ENCODE data around the gene GJB3. TPM values are rescaled to one million over a fixed set of nuclear protein-coding genes. Genes with fewer than 3 reads are reported as not detected.
A peak's percentile ranks its signal among the peaks of the same experiment; 100 is the strongest.
"Not testable (repeated sequence)": the region's sequence is repeated elsewhere in the genome, so short reads cannot be mapped to it uniquely, and the experiment has no call there.

GJB3 gene
- total RNA-seq, 1 donor from 2014 or later: 8.5 TPM

DNA sequence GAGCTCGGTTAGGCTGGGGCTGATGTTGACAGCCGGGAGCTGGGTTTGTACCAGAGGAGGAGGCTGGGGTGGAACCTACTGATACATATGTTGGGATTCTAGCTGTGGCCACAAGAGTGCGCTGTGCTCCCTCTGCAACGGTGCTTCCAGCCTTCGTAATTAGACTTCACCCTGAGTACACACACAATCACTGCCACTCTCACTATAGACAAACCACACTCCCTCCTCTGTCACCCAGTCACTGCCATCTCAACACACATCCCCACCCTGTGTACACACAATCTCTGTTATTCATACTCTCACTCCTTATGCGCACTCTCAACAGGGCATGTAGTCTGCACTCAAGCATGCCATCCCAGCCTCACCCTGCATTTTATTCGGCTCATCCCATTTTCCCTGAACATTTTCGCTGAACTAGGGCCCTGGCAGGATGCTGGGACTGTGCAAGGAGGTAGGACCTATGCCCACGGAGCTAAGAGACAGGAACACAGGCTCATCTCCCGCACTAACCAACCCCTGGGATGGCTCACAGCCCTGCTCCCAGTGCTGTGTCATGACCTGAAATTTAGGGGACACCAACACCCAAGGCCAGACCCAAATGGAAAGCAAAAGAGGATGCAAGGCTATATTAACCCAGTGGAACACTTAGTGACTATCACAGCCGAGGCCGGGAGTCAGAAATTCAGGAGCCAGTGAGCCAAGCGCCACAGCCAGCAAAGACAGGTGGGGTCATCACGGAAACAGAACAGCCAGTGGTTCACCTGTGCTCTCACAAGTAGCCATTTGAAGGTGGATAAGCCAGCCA lies 5.7 kb downstream of the GJB3 start:
- peak; percentile 59 for DNase-seq (ENCODE audit: low read depth)

DNA sequence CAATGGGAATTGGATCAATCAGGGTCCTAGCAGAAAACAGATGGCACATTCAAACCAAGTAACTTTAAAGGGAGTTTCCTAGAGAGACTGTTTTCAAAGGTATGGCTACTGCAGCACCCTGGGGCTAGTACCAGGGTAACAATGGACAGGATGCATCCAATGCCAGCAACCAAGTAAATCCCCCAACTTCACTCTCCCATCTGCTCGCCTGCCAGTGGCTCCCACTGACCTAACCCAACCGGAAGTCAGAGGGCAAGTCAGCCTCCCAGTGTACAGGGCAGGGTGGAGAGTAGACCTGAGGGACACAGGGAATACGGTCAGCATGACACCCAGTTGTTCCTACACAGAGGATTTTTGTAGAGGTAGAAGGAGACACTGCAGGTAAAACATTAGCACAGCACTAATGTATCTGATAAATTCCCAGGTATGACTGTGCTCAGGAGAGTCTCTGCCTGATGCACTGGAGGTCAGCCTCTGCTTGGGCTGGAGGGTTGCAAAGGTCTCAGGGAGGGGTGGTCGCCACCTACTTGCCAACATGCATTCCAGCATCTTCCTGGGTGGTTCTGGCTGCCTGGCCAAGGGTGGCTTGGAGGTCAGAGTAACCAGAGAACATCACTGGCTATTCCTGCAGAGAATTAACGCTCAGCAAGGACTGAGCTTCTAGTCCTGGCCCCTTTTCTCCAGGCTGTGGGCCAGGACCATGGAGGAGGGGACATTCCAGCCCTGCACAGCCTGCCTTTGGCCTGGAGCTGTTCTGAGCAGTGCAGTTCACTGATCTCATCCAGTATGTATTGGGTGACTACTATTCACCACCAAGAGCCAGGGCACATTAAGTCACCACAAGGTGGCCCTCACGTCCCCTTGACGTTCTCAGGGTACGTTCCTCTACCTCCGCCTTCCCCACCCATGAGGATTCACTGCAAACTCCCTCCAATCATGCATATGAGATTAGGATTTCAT lies 6.7 kb downstream of the GJB3 start:
- DNase-seq (ENCODE audit: low read depth): no peak

DNA sequence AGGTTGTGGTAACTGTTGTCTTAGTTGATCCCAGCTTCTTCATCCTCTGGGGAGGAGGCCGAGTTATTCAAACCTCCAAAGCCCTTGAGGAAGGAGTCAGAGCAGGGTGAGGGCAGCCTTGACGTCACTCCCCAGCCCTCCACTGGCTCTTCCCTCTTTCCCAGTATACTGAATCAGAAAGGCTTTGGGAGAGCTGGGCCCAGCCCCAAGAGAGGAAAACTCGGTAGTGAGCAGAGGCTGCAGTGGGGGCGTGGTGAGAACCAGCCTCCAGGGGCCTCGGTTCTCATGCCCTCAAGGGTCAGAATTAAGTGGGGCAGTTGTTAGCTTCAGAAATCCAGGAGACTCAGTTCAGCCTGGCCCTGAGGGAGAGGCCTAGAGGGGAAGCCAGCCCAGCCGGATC lies 10.0 kb downstream of the GJB3 start:
- no peak for DNase-seq (ENCODE audit: low read depth)

DNA sequence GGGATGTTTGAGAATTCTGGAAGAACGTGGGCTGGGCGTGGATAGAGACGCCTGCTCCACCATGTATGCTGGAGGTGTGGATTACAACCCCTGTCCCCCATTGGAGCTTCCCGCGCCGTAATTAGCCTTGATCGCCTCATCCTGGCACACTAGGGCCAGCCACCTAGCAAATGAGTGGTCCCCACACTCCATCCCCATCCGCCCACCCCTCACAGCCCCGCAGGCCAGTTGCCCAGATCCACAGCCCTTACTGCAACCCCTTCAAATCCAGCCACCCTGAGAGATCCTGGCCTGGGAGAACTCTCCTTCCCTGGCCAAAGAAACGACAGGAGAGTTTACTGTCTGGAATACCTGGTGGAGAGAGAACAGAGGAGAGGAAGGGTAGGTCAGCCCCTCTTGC lies 11.4 kb downstream of the GJB3 start:
- no peak for DNase-seq (ENCODE audit: low read depth)

DNA sequence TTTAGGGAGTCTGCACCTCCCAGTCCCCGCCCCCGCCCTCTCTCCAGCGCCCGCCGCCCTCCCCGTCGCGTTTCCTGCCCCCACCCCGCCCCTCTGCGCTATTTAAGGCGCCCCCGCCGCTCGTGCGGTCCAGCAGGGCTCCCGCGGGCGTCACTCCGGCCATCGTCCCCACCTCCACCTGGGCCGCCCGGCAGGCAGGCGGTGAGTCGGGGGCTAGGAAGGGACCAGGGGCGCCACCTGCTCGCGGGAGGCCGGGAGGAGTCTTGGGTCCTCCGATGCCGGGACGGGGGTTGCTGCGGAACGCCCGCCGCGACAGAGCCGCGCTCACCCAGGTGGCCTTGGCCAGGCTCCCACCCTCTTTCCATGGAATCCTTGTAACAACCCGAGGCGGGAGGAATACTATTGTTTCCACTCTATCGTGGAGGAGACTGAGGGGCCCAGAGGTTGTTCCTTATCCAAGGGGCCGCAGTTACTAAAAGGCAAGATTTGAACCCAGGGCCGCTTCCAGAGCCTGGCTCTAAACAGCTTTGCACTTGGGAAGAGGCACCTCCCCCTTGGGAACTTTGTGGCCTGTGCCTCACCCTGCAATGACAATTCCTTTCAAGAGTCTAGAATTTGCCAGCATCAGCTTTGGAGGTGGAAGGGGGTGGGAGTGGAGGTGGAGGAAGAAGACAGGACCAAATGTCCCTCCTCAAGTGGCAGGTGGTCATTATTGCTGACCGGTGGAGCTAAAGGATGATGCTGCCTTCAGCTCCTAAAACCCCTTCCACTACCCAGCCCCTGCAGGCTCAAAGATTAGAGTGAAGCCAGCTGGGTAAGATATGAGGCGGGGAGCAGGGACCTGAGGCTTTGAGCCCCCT lies 12.1 kb downstream of the GJB3 start, which contains the start of gene GJA4:
TSS of gene GJA4 (plus strand) at position 132 of the 860 bp plus-strand sequence. CDS start 1,215 bp downstream, outside the sequence.
- DNase-seq (ENCODE audit: low read depth): no peak

DNA sequence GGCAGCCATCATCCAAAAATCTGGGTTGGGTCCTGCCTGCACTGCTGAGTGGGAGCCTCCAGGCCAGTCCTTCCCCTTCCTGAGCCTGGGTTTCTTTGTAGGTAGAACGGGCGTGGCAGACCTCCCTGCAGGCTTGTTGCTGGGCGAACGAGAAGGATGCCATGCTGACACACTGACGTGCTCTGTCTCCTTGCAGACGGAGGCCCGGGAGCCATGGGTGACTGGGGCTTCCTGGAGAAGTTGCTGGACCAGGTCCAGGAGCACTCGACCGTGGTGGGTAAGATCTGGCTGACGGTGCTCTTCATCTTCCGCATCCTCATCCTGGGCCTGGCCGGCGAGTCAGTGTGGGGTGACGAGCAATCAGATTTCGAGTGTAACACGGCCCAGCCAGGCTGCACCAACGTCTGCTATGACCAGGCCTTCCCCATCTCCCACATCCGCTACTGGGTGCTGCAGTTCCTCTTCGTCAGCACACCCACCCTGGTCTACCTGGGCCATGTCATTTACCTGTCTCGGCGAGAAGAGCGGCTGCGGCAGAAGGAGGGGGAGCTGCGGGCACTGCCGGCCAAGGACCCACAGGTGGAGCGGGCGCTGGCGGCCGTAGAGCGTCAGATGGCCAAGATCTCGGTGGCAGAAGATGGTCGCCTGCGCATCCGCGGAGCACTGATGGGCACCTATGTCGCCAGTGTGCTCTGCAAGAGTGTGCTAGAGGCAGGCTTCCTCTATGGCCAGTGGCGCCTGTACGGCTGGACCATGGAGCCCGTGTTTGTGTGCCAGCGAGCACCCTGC lies 13.2 kb downstream of the GJB3 start:
- DNase-seq (ENCODE audit: low read depth): peak; percentile 31

DNA sequence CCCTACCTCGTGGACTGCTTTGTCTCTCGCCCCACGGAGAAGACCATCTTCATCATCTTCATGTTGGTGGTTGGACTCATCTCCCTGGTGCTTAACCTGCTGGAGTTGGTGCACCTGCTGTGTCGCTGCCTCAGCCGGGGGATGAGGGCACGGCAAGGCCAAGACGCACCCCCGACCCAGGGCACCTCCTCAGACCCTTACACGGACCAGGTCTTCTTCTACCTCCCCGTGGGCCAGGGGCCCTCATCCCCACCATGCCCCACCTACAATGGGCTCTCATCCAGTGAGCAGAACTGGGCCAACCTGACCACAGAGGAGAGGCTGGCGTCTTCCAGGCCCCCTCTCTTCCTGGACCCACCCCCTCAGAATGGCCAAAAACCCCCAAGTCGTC lies 13.8 kb downstream of the GJB3 start:
- no peak for DNase-seq (ENCODE audit: low read depth)

DNA sequence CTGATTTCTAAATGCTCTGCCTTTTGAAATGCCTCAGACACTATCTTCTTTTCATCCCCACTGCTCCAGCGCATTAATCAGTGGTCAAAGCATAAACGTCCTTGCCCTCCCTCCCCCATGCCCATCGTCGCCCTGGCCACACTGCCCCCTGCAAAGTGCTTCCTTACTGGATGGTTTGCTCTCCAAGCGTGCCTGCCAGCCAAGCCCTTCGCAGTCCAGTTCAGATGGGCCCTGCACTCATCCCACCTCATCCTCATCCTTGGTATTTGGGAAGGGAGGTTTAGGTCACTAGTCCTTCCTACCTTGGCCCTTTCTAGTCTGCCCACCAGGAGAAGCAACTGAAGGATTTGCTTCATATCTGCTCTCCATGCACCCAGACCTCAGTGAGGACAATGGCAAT lies 14.9 kb downstream of the GJB3 start:
- no peak for DNase-seq (ENCODE audit: low read depth)

DNA sequence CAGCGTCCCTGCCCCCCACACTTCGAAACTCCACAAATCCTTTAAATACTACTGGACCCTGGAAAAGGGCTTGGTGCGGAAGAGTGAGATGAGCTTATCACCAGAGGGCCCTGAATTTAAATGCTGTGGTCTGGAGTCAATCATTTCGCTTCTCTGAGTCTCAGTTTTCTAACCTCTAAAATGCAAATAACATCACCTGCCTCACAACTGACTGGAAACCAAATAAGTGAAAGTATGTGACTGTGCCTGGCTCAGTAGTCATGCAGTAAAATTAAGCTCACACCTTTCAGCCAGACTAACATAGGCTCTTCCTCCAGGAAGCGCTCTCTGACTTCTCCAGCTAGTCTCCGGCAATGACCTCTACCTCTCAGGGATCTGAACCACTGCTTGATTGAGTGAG lies 16.0 kb downstream of the GJB3 start:
- DNase-seq (ENCODE audit: low read depth): no peak

DNA sequence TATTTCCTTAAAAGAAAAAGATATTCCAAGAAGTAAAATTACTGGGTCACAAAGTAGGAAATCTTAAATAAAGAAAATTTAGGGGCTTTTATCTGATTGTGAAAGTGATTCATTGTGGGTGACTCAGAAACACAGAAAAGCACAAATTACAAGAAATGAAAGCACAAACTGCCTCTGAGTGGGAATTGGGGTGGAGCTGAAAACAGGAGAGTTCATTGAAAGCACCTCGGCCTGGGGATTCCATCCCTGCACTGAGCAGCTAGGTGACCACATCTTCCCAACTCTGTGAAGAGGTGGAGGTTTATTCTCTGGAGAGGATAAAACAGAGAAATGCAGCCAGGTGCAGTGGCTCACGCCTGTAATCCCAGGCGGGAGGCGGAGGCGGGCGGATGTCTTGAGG lies 19.2 kb downstream of the GJB3 start:
- DNase-seq (ENCODE audit: low read depth): peak; percentile 25

DNA sequence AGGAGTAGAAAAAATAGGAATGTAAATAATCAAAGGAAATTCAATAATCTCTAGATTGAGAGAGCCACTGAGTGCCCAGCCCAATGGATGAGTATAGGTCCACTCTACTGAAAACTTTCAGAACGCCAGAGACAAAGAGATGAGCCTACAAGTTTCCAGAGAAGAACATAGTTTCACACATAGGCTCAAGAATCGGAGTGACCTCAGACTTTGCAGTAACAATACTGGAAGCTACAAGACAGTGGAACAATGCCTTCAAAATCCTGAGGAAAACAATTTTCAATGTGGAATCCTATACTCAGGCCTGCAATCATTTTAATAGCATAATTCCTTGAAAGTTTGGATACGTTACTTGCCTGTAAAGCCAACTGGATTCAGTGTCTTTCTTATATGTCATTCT lies 22.8 kb downstream of the GJB3 start:
- DNase-seq (ENCODE audit: low read depth): no peak

DNA sequence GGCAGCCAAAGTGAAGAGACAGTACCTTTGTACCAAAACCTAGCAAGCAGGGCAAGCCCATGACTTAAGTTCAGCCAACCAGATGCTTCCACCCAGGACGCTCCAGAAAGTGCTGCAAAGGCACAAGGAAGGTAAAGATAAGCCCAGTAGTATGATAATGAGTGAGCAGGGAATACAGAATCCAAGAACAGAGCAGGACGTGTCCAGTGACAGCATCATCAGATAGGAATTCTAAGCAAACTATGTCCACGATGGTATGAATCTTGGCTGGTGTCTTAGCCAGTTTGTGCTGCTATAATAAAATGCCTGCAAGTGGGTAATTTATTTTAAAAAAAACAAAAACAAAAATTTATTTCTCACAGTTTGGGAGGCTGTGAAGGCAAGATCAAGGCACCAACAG lies 25.4 kb downstream of the GJB3 start:
- DNase-seq (ENCODE audit: low read depth): no peak

DNA sequence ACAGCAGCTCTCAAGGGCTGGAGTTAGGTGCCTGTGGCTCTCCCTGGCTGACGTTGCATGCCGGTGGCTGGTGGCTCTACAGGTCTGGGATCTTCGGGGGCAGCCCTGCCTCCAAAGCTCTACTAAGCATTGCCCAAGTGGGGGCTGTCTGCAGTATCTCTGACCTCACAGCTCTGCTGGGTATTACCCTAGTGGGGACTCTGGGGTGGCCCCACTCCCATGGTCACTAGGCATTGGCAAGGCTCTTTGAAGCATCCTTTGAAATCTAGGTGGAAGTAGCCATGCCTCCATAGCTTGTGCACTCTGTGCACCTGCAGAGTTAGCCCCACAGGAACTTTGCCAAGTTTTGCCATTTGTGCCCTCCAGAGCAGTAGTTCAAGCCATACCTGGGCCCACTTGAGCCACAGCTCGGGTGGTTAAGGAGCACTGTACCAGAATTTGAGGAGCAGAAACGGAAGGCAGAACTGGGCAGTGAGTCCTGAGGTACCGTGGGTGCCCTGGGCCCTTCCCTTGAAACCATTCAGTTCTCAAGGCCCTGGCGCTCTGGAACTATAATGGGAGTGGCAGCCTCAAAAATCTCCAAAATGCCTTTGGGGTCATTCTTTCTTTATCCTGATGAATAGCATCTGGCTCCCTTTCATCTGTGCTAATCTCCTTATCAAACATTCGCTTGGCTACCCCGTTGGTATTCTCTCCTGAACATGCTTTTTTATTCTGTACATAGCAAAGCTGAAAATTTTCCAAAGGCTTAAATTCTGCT lies 27.2 kb downstream of the GJB3 start:
- no peak for DNase-seq (ENCODE audit: low read depth)

DNA sequence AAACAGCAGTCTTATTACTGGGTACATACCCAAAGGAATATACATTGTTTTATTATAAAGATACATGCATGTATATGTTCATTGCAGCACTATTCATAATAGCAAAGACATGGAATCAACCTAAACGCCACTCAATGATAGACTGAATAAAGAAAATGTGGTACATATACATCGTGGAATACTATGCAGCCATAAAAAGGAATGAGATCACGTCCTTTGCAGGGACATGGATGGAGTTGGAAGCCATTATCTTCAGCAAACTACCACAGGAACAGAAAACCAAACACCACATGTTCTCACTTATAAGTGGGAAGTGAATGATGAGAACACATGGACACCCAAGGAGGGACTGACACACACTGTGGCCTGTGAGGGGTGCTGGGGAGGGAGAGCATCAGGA lies 29.8 kb downstream of the GJB3 start:
- DNase-seq (ENCODE audit: low read depth): not testable (repeated sequence)

DNA sequence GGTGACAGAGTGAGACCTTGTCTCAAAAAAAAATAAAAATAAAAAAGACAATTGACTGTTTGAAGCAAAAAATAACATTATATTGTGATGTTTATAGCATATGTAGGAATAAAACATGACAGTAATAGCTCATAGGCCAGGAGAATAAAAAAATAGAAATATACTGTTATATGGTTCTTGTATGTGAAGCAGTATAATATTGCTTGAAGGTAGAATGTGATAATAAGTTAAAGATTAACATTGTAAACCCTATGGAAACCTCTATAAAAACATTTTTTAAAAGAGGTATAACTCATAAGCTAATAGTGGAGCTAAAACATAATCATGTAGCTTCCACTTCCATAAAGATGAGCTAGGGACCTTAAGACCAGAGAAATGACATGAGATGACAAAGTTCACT lies 35.3 kb downstream of the GJB3 start:
- DNase-seq (ENCODE audit: low read depth): no peak

DNA sequence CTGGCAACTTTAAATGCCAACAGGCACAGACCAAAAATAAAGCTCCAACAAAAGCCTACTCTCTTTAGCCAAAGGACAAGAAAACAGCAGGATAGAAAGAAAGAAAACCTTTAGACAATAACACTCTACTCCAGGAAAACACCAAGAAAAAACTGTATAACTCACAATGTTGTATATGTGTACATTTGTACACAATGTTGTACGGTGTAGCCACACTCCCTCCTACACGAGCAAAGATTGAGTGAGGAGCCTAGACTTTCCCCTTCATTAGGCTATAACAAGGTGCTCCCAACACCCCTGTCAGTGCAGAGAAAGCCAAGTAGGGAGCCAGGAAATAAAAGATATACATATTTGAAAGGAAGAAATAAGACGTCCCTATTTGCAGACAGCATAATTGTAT lies 35.8 kb downstream of the GJB3 start:
- no peak for DNase-seq (ENCODE audit: low read depth)

DNA sequence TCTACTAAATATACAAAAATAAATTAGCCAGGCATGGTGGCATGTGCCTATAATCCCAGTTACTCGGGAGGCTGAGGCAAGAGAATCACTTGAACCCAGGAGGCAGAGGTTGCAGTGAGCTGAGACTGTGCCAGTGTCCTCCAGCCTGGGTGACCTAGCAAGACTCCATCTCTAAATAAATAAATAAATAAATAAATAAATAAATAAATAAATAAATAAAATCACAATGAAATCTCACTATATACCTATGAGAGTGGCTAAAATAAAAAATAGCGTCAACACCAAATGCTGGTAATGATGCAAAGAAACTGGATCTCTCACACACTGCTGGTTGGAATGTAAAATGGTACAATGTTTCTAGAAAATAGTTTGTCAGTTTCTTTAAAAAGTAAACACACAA lies 37.8 kb downstream of the GJB3 start:
- DNase-seq (ENCODE audit: low read depth): not testable (repeated sequence)

DNA sequence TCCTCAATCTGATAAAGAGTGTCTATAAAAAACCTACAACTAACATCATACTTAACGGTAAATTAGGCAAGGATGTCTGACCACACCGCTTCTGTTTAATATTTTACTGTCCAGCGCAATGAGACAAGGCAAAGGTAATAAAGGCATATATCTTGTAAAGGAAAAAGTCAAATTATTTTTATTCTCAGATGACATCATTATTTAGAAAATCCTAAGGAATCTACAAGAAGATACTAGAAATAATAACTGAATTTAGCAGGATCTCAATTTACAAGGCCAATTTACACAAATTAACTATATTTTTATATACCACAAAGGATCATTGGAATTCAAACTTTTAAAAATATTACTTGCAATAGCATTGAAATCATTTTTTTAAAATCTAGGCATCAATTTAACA lies 41.2 kb downstream of the GJB3 start:
- no peak for DNase-seq (ENCODE audit: low read depth)

DNA sequence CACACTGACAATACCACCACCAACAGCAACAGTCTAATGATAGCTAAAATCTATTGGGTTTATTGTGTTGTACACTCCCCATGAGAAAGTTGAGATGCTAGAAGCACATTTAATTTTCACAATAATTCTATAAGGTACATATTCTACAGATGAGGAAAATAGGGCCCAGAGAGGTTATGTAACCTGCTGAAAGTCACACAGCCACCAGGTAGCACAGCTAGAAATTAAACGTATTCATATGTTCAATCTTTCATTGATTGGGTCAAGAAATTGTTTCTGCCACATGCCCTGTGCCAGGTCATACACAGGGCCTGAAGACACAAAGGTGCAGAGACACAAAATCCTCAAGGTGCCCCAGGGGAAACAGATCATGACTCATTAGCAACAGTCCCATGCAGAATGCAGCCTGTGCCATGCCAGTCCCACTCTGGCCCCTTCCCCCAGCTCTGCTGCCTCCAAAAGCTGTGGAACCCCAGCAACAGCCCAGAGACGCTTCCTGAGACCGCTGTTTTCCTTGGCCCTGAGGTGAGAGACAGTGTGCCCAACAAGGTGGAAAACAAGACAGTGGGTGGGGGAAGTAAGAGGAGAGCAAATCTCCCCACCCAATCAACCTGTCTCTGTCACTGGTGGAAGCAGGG lies 43.9 kb downstream of the GJB3 start:
- no peak for DNase-seq (ENCODE audit: low read depth)

Data from renal cortical epithelial cell (primary cell).